MM.1S (cell line): Measurements from ENCODE around the gene FPR1.

Source experiments
- DNase-seq: peaks from one replicate; pipeline ENCODE4 v3.0.0-alpha.2; 2015
- H2AFZ ChIP-seq: fragments of 300-600 bp; sonication (generic); 2 replicates; pipeline ENCODE4 v1.6.0; 2016; ENCODE audit warnings: antibody characterized with exemption, low read length
- H3F3A ChIP-seq: fragments of 300-600 bp; sonication (generic); 2 replicates; pipeline ENCODE4 v1.6.1; 2016; ENCODE audit warnings: mild to moderate bottlenecking, antibody characterized with exemption, low read length, moderate library complexity, mixed read lengths; ENCODE audit not compliant: insufficient read depth
- H3K27ac ChIP-seq: fragments of 300-600 bp; sonication (generic); 2 replicates; pipeline ENCODE4 v1.5.1; 2016; ENCODE audit warnings: mild to moderate bottlenecking, low read length
- H3K27me3 ChIP-seq: fragments of 300-600 bp; sonication (generic); replicated peaks from 2 replicates; pipeline ENCODE4 v1.6.0; 2016; ENCODE audit warnings: low read length; ENCODE audit not compliant: insufficient read depth
- H3K36me3 ChIP-seq: fragments of 300-600 bp; sonication (generic); replicated peaks from 2 replicates; pipeline ENCODE4 v1.6.1; 2016; ENCODE audit warnings: mild to moderate bottlenecking, low read length, mixed read lengths; ENCODE audit not compliant: insufficient read depth
- H3K4me1 ChIP-seq: fragments of 300-600 bp; sonication (generic); 2 replicates; pipeline ENCODE4 v1.6.1; 2016; ENCODE audit warnings: low read length, mixed read lengths
- H3K4me2 ChIP-seq: fragments of 300-600 bp; sonication (generic); 2 replicates; pipeline ENCODE4 v1.6.0; 2016; ENCODE audit warnings: low read depth, low read length
- H3K4me3 ChIP-seq: fragments of 300-600 bp; sonication (generic); 2 replicates; pipeline ENCODE4 v1.5.1; 2016; ENCODE audit warnings: low read length, mixed read lengths
- H3K79me2 ChIP-seq: fragments of 300-600 bp; sonication (generic); 2 replicates; pipeline ENCODE4 v1.6.1; 2016; ENCODE audit warnings: mixed run types, low read length, mixed read lengths
- H3K9ac ChIP-seq: fragments of 300-600 bp; sonication (generic); 2 replicates; pipeline ENCODE4 v1.6.1; 2016; ENCODE audit warnings: low read length, mixed read lengths
- H3K9me2 ChIP-seq: fragments of 300-600 bp; sonication (generic); replicated peaks from 2 replicates; pipeline ENCODE4 v1.6.1; 2016; ENCODE audit warnings: mild to moderate bottlenecking, low read length, mixed read lengths; ENCODE audit not compliant: insufficient read depth
- H3K9me3 ChIP-seq: fragments of 300-600 bp; sonication (generic); replicated peaks from 2 replicates; pipeline ENCODE4 v1.6.1; 2016; ENCODE audit warnings: mild to moderate bottlenecking, low read length, mixed read lengths; ENCODE audit not compliant: insufficient read depth
- H4K20me1 ChIP-seq: fragments of 300-600 bp; sonication (generic); 2 replicates; pipeline ENCODE4 v1.6.1; 2016; ENCODE audit warnings: mild to moderate bottlenecking, low read length, moderate library complexity, mixed read lengths; ENCODE audit not compliant: insufficient read depth
- CTCF ChIP-seq: fragments of 300-600 bp; sonication (generic); IDR thresholded peaks from 2 replicates; pipeline ENCODE4 v1.5.1; 2016; ENCODE audit warnings: antibody characterized with exemption, low read length, mixed read lengths
- EZH2 ChIP-seq: fragments of 300-600 bp; sonication (generic); optimal IDR thresholded peaks from 2 replicates; pipeline ENCODE3; 2017; ENCODE audit warnings: low read depth, mild to moderate bottlenecking, antibody characterized with exemption, low read length, mixed read lengths
- EZH2phosphoT487 ChIP-seq: fragments of 300-600 bp; sonication (generic); IDR thresholded peaks from 2 replicates; pipeline ENCODE4 v1.6.1; 2018; ENCODE audit warnings: antibody characterized with exemption, low read length

Gene FPR1

DNA sequence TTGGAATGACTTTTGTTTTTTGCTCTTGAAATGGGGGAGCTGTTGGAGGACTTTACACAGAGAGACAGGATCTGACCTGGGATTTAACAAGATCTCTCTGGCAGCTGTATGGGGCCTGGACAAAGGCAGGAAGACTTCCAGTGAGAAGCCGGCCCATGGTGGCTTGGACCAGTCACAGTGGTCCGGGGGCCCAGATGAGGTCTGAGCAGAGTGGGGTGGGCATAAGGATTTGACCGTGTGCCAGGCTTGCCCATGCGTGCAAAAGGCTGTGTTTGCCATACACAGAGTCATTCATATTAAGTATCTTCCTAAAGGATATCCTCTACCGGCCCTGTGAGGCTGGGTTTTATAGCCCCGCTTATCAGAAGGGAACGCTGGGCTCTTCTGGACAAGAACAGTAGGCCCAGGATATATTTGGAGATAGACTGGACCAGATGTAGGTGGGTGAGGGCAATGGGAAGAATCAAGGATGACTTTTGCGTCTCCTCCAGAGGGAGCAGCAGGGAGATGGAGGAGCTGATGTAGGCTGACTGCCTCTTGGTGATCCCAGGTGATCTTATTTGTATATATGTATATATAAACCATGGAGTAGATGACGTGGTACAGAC is 54.4 kb downstream of the FPR1 start:
- Histone ChIP-seq H3K4me2 (no peak overlapping the region), H3K9me2 (no peaks in the 10 kb centered on the region), H2AFZ (no peak overlapping the region), H3K9me3 (no peaks in the 10 kb centered on the region), H3K4me3 (no peak overlapping the region), H3F3A (no peaks in the 10 kb centered on the region), H3K27me3 (no peaks in the 10 kb centered on the region), H3K79me2 (no peaks in the 10 kb centered on the region), H4K20me1 (no peaks in the 10 kb centered on the region), H3K36me3 (no peaks in the 10 kb centered on the region), H3K9ac (no peak overlapping the region), H3K27ac (no peak overlapping the region), H3K4me1 (no peaks in the 10 kb centered on the region)
- DNase-seq = no peak
- TF ChIP-seq EZH2phosphoT487 (no peak), EZH2 (no peak), CTCF (no peak)

GRCh38 chr19:51696606-51697005 is 55.1 kb downstream of the FPR1 start:
- no peak for DNase-seq
- no peaks in the 10 kb centered on the region for H4K20me1 ChIP-seq
- H3F3A ChIP-seq = no peaks in the 10 kb centered on the region
- no peak overlapping the region for H3K4me2 ChIP-seq
- H3K27me3 ChIP-seq = no peaks in the 10 kb centered on the region
- no peak overlapping the region for H3K9ac ChIP-seq
- no peaks in the 10 kb centered on the region for H3K4me1 ChIP-seq
- H3K9me3 ChIP-seq = no peaks in the 10 kb centered on the region
- TF ChIP-seq CTCF = no peak
- no peak for TF ChIP-seq EZH2phosphoT487
- no peak for TF ChIP-seq EZH2
- no peaks in the 10 kb centered on the region for H3K79me2 ChIP-seq
- no peak overlapping the region for H3K27ac ChIP-seq
- no peak overlapping the region for H2AFZ ChIP-seq
- no peaks in the 10 kb centered on the region for H3K36me3 ChIP-seq
- H3K4me3 ChIP-seq = no peak overlapping the region
- no peaks in the 10 kb centered on the region for H3K9me2 ChIP-seq
